Pancreas (tissue), 10 donors: ENCODE measurements around the gene BCLAF1. TPM values are rescaled to one million over a fixed set of nuclear protein-coding genes. Genes with fewer than 3 reads are reported as not detected.

ENCODE experiments used
- ATAC-seq, 4 donors: fragments of 200-7000 bp; cut with Tn5 transposase; one replicate each; pipeline versions ENCODE4 v1.8.0 to v1.9.1; 2020; ENCODE audit warnings: mild to moderate bottlenecking in 4 of 4, moderate library complexity in 4 of 4
- DNase-seq, 6 donors: peaks; one replicate each; pipeline ENCODE4 v3.0.0-alpha.2; 2020
- FAIRE-seq: peaks from 2 replicates; lab custom pipeline; 2012; peaks lifted over from hg19 to GRCh38; lab: Jason Lieb, UNC
- H3K27ac ChIP-seq, 4 donors: fragments of 200-600 bp; sonication (generic); 1 replicate in 3 of 4; 2 replicates in 1 of 4; pipeline versions ENCODE4 v1.5.0 to v1.8.0; 2020
- H3K27me3 ChIP-seq, 4 donors: fragments of 200-600 bp; one replicate each; pipeline ENCODE4 v1.8.0; 2021
- H3K36me3 ChIP-seq, 3 donors: fragments of 200-600 bp; sonication (generic) in 1 of 3; one replicate each; pipeline versions ENCODE4 v1.5.0 to v1.8.0; 2020 to 2021
- H3K4me1 ChIP-seq, 3 donors: fragments of 200-600 bp; one replicate each; pipeline ENCODE4 v1.8.0; 2021
- H3K4me3 ChIP-seq, 4 donors: fragments of 200-600 bp; sonication (generic) in 2 of 4; one replicate each; pipeline versions ENCODE4 v1.5.0 to v1.8.0; 2020 to 2021
- H3K9me3 ChIP-seq, 4 donors: fragments of 200-600 bp; one replicate each; pipeline ENCODE4 v1.8.0; 2021
- WGBS, 2 donors: extraction: QIAGEN DNeasy Blood & Tissue Kit; methylation state at CpG; one replicate each; pipeline ENCODE4 v1.1.7; 2013; 5-methylcytosine and 5-hydroxymethylcytosine counted together
- intact Hi-C, 3 donors: fragments of 100-400 bp; cut with DNase I; formaldehyde crosslinking; loops; one replicate each; pipeline versions ENCODE4 v1.11.1 to v1.14.2; 2022
- polyA plus RNA-seq, 2 donors: library from polyadenylated mRNA; stranded (reverse); fragments of 200-250 nt; gene quantifications; one replicate each; pipeline ENCODE4 v1.2.3, GENCODE V29; 2013
- total RNA-seq, 6 donors: library from RNA; stranded (reverse); fragmentation: NEBNext Ultra II Directional in 4 of 6; extraction: Animal tissue kit (Norgen Biotek cat#: 25700) in 4 of 6; gene quantifications; one replicate each; pipeline versions ENCODE4 v1.2.1 to v1.2.4, GENCODE V29; 2021 to 2023
- TF ChIP-seq, protein P1 (sequence below), 4 donors: fragments of 200-600 bp; sonication (generic) in 3 of 4; IDR thresholded peaks; one replicate each; pipeline versions ENCODE4 v1.5.0 to v1.8.0; 2021; ENCODE audit warnings: antibody characterized with exemption in 4 of 4
- donor health status: healthy with polysubstance abuse.
- donor health status: DM: no; HTN: no; CAD: no; lungs with moderate emphysema.
- donor health status: DM: no; HTN: no; CAD: no.
- donor health status: control.
- donor health status: control.
- donor health status: Bipolar disorder and iron deficiency.
- donor health status: DM: yes; HTN: yes; CAD: no.
- donor health status: DM: no; HTN: no; CAD: no.
- donor health status: DM: no; HTN: no; CAD: no.
- donor health status: DM: yes; HTN: yes; CAD: no.

Gene BCLAF1
- total and polyA plus RNA-seq, 8 donors: 14.5 to 73.3 (median 43.5) TPM

- Histone ChIP-seq H3K27me3 (no peaks in the 10 kb centered on the region), H3K36me3 (no peaks in the 10 kb centered on the region), H3K27ac (no peak overlapping the region), H3K4me3 (no peak overlapping the region), H3K4me1 (peaks cover 0 to 6% (median 0%) of the 10 kb centered on the region in 3 donors), H3K9me3 (no peaks in the 10 kb centered on the region)
- TF ChIP-seq, protein P1, sequence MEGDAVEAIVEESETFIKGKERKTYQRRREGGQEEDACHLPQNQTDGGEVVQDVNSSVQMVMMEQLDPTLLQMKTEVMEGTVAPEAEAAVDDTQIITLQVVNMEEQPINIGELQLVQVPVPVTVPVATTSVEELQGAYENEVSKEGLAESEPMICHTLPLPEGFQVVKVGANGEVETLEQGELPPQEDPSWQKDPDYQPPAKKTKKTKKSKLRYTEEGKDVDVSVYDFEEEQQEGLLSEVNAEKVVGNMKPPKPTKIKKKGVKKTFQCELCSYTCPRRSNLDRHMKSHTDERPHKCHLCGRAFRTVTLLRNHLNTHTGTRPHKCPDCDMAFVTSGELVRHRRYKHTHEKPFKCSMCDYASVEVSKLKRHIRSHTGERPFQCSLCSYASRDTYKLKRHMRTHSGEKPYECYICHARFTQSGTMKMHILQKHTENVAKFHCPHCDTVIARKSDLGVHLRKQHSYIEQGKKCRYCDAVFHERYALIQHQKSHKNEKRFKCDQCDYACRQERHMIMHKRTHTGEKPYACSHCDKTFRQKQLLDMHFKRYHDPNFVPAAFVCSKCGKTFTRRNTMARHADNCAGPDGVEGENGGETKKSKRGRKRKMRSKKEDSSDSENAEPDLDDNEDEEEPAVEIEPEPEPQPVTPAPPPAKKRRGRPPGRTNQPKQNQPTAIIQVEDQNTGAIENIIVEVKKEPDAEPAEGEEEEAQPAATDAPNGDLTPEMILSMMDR (IDR thresholded peaks at IDR 0.05): no peak
- DNase-seq (no peak), FAIRE-seq (no peak), ATAC-seq (no peak)
- WGBS, 2 donors: 87% methylated on average over 12 of the region's 12 CpGs
- intact Hi-C loops: no loop called here
These were observed 46.2 kb upstream of the BCLAF1 start for GRCh38 chr6:136335736-136336363.

DNA sequence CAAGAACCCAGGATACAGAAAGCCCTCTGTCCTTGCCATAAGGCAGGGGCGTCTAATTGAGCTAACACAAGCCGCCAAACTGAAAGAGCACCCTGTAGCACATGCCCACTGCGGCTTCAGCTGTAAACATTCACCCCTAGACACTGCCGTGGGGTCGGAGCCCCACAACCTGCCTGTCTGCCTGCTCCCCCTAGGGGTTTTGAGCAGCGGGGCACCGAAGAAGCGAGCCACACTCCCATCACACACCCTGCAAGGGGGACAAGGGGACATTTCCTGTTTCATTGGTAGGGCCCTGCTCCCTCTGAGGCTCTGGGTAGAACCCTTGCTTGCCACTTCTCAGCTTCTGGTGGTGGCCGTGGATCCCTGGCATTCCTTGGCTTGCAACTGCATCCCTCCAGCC lies 45.2 kb upstream of the BCLAF1 start:
- WGBS, 2 donors: 59 to 62% methylated on average over 9 of the region's 9 CpGs
- DNase-seq (no peak), FAIRE-seq (no peak), ATAC-seq (no peak)
- Histone ChIP-seq H3K36me3 (no peaks in the 10 kb centered on the region), H3K4me3 (no peak overlapping the region), H3K27ac (no peak overlapping the region), H3K9me3 (no peaks in the 10 kb centered on the region), H3K27me3 (no peaks in the 10 kb centered on the region), H3K4me1 (peaks cover 0 to 6% (median 0%) of the 10 kb centered on the region in 3 donors)
- intact Hi-C loops: no loop called here
- TF ChIP-seq, protein P1 (IDR thresholded peaks at IDR 0.05): no peak

GRCh38 chr6:136334465-136334846 lies 44.8 kb upstream of the BCLAF1 start:
- no peak for FAIRE-seq
- H3K36me3 ChIP-seq: no peaks in the 10 kb centered on the region
- H3K27ac ChIP-seq: no peak overlapping the region
- TF ChIP-seq, protein P1 (IDR thresholded peaks at IDR 0.05): no peak
- H3K4me1 ChIP-seq: peaks cover 0 to 6% (median 0%) of the 10 kb centered on the region in 3 donors
- H3K9me3 ChIP-seq: no peaks in the 10 kb centered on the region
- no peak for DNase-seq
- ATAC-seq: no peak
- intact Hi-C loops: no loop called here
- H3K27me3 ChIP-seq: no peaks in the 10 kb centered on the region
- WGBS, 2 donors: 81 to 82% methylated on average over 13 of the region's 13 CpGs
- H3K4me3 ChIP-seq: no peak overlapping the region

- H3K4me1 ChIP-seq: peaks cover 0 to 6% (median 0%) of the 10 kb centered on the region in 3 donors
- H3K9me3 ChIP-seq: no peaks in the 10 kb centered on the region
- H3K27me3 ChIP-seq: no peaks in the 10 kb centered on the region
- TF ChIP-seq, protein P1 (IDR thresholded peaks at IDR 0.05): no peak
- intact Hi-C loops: no loop called here
- ATAC-seq: no peak
- WGBS, 2 donors: 78 to 87% methylated on average over 11 of the region's 11 CpGs
- no peaks in the 10 kb centered on the region for H3K36me3 ChIP-seq
- H3K27ac ChIP-seq: no peak overlapping the region
- H3K4me3 ChIP-seq: no peak overlapping the region
- DNase-seq: no peak
- FAIRE-seq: no peak
These were observed 44.3 kb upstream of the BCLAF1 start for GRCh38 chr6:136333824-136334464.

DNA sequence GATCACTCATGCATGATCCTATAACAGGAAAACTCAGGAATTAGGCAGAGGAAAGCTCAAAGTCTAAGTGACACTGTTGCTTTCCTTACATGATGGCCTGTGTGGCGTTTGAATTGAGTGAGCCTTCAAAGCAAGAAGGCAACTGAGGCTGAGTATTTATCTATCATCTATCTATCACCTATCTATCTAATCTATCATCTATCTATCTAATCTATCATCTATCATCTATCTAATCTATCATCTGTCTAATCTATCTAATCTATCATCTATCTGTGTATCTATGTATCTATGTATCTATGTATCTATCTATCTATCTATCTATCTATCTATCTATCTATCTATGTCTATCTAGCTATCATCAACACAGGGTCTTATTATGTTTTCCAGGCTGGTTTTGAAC lies 41.8 kb upstream of the BCLAF1 start:
- H3K27me3 ChIP-seq: no peaks in the 10 kb centered on the region
- TF ChIP-seq, protein P1 (IDR thresholded peaks at IDR 0.05): no peak
- ATAC-seq (no peak), FAIRE-seq (no peak), DNase-seq (no peak)
- H3K36me3 ChIP-seq: no peaks in the 10 kb centered on the region
- H3K27ac ChIP-seq: no peak overlapping the region
- no peak overlapping the region for H3K4me3 ChIP-seq
- peaks cover 0 to under 1% (median 0%) of the 10 kb centered on the region in 3 donors for H3K4me1 ChIP-seq
- intact Hi-C loops: no loop called here
- WGBS, 2 donors: 71 to 73% methylated on average over 1 of the region's 1 CpG
- H3K9me3 ChIP-seq: no peaks in the 10 kb centered on the region
